Hepatocyte (in vitro differentiated cells): ENCODE results near the gene SEPTIN5.

Source experiments
- EZH2 ChIP-seq: fragments of 200-600 bp; sonication (generic); IDR thresholded peaks from 2 replicates; pipeline ENCODE4 v1.6.1; 2016; ENCODE audit warnings: antibody characterized with exemption, mild to moderate bottlenecking, borderline replicate concordance
- EZH2phosphoT487 ChIP-seq: fragments of 200-600 bp; sonication (generic); IDR thresholded peaks from one replicate; pipeline ENCODE4 v1.6.1; 2018; ENCODE audit warnings: antibody characterized with exemption, mild to moderate bottlenecking, low read depth, moderate library complexity; ENCODE audit not compliant: unreplicated experiment, severe bottlenecking
- TF ChIP-seq, protein P1 (sequence below): fragments of 200-600 bp; sonication (generic); IDR thresholded peaks from 2 replicates; pipeline ENCODE4 v1.5.1; 2016; ENCODE audit warnings: antibody characterized with exemption, mild to moderate bottlenecking; ENCODE audit not compliant: poor library complexity

DNA sequence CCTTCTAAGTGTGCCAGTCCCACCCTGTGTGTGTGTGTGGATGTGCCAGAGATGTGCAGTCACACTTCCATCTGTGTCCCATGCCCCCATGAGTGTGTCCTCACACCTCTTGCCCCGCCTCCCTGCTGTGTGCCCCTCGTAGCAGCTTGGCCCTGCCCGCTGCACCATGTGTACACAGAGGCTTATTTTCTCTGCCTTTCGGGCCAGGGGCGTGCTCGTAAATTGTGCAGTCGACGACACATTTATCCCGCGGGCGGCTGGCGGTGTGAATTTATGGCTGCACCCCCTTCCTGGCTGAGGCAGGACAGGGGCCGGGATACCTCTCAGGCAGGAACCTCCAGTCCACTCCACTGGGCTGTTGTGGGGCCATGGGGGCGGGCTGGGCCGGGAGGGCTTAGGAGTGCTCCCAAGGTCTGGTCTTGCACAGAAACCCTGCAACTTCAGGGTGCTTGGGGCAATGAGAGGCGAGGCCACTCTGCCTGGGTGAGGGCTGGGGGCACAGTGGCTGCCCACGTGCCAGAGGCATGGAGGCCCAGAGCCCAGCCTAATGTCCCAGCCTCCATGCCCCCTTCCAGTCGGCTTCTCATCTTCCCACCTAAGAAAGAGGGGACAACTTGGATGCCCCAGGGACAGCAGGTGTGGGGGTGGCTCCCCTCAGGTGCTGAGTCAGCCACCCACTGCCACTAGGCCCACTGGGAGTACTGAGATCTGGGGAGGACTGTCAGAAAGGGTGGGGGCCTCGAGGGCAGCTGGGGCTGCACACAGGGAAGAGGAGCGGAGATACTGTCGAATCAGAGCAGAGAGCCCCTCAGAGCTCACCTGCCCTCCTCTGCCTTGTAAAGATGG lies 21.6 kb downstream of the SEPTIN5 start:
- TF ChIP-seq, protein P1, sequence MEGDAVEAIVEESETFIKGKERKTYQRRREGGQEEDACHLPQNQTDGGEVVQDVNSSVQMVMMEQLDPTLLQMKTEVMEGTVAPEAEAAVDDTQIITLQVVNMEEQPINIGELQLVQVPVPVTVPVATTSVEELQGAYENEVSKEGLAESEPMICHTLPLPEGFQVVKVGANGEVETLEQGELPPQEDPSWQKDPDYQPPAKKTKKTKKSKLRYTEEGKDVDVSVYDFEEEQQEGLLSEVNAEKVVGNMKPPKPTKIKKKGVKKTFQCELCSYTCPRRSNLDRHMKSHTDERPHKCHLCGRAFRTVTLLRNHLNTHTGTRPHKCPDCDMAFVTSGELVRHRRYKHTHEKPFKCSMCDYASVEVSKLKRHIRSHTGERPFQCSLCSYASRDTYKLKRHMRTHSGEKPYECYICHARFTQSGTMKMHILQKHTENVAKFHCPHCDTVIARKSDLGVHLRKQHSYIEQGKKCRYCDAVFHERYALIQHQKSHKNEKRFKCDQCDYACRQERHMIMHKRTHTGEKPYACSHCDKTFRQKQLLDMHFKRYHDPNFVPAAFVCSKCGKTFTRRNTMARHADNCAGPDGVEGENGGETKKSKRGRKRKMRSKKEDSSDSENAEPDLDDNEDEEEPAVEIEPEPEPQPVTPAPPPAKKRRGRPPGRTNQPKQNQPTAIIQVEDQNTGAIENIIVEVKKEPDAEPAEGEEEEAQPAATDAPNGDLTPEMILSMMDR = no peak
- TF ChIP-seq EZH2 (no peak), EZH2phosphoT487 (no peak)
